Body of pancreas (tissue), 4 donors: ENCODE results near the gene DCHS1.

Experiments
- POLR2A ChIP-seq, 3 donors: fragments of 450-650 bp; IDR thresholded peaks; one replicate each; pipeline ENCODE4 v1.6.1; 2016; ENCODE audit warnings: antibody characterized with exemption in 3 of 3, mild to moderate bottlenecking in 2 of 3
- TF ChIP-seq, protein P1 (sequence below), 7 experiments: fragments of 450-650 bp in 4 of 7; fragments of 200-600 bp in 3 of 7; sonication (generic) in 3 of 7; IDR thresholded peaks; one replicate each; pipeline ENCODE4 v1.5.1; 2016 to 2019; ENCODE audit warnings: antibody characterized with exemption in 7 of 7

DNA sequence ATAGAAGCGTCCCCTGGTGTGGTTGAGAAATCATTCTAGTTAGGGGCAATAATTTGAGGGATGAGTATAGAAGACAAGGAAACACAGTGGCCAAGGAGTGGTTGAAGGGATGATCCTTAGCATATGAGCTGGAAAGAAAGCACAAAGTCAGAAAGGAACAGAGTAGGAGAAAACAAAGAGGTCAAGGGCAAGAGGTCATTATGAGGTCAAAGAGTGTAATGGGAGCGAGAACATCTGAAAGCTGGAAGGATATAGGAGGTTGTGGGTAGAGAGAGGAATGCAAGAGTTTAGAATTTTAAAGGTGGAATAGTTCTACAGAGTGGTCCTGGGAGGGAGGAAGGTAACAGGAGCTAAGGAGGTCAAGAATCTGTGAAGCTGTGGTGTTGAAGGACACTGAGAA, 2.0 kb downstream of the DCHS1 start:
- TF ChIP-seq, protein P1, sequence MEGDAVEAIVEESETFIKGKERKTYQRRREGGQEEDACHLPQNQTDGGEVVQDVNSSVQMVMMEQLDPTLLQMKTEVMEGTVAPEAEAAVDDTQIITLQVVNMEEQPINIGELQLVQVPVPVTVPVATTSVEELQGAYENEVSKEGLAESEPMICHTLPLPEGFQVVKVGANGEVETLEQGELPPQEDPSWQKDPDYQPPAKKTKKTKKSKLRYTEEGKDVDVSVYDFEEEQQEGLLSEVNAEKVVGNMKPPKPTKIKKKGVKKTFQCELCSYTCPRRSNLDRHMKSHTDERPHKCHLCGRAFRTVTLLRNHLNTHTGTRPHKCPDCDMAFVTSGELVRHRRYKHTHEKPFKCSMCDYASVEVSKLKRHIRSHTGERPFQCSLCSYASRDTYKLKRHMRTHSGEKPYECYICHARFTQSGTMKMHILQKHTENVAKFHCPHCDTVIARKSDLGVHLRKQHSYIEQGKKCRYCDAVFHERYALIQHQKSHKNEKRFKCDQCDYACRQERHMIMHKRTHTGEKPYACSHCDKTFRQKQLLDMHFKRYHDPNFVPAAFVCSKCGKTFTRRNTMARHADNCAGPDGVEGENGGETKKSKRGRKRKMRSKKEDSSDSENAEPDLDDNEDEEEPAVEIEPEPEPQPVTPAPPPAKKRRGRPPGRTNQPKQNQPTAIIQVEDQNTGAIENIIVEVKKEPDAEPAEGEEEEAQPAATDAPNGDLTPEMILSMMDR (IDR thresholded peaks at IDR 0.05) = no peak
- no peak for TF ChIP-seq POLR2A (IDR thresholded peaks at IDR 0.05)
